Neural cell (in vitro differentiated cells): Measurements from ENCODE around the gene MUC6. TPM values are rescaled to one million over a fixed set of nuclear protein-coding genes. Genes with fewer than 3 reads are reported as not detected.

ENCODE experiments used
- H2AFZ ChIP-seq: fragments of 200-600, 300-800 bp; sonication (generic), shearing (Covaris generic); 2 replicates; pipeline ENCODE4 v1.6.0; 2014; ENCODE audit warnings: low read depth, mild to moderate bottlenecking, antibody characterized with exemption, low read length, moderate library complexity
- H3F3A ChIP-seq: fragments of 200-600 bp; shearing (Covaris generic); 2 replicates; pipeline ENCODE4 v1.6.1; 2016; ENCODE audit warnings: mild to moderate bottlenecking, moderate library complexity, mixed read lengths, antibody characterized with exemption, low read length; ENCODE audit not compliant: insufficient read depth, poor library complexity, severe bottlenecking
- H3K27ac ChIP-seq: fragments of 200-600, 300-800 bp; sonication (generic), shearing (Covaris generic); 2 replicates; pipeline ENCODE4 v1.5.1; 2014; ENCODE audit warnings: mild to moderate bottlenecking, low read length, moderate library complexity
- H3K27me3 ChIP-seq: fragments of 300-800, 200-600 bp; sonication (generic), shearing (Covaris generic); 2 replicates; pipeline ENCODE4 v1.6.0; 2014; ENCODE audit warnings: mild to moderate bottlenecking, low read depth, low read length, moderate library complexity; ENCODE audit not compliant: insufficient read depth
- H3K36me3 ChIP-seq: fragments of 300-800, 200-600 bp; sonication (generic), shearing (Covaris generic); 2 replicates; pipeline ENCODE4 v1.5.1; 2014; ENCODE audit warnings: mild to moderate bottlenecking, antibody characterized with exemption, low read length, moderate library complexity; ENCODE audit not compliant: insufficient read depth
- H3K4me2 ChIP-seq: fragments of 300-800, 200-600 bp; sonication (generic), shearing (Covaris generic); 2 replicates; pipeline ENCODE4 v1.6.0; 2014; ENCODE audit warnings: mild to moderate bottlenecking, low read length
- H3K4me3 ChIP-seq: fragments of 300-800, 200-600 bp; sonication (generic), shearing (Covaris generic); 2 replicates; pipeline ENCODE4 v1.5.1; 2014; ENCODE audit warnings: mild to moderate bottlenecking, low read length, moderate library complexity
- H3K79me2 ChIP-seq: fragments of 200-600 bp; shearing (Covaris generic); replicated peaks from 2 replicates; pipeline ENCODE4 v1.6.0; 2014; ENCODE audit warnings: mild to moderate bottlenecking, low read length, moderate library complexity; ENCODE audit not compliant: insufficient read depth
- H3K9ac ChIP-seq: fragments of 300-800, 200-600 bp; sonication (generic), shearing (Covaris generic); 2 replicates; pipeline ENCODE4 v1.6.1; 2016; ENCODE audit warnings: mild to moderate bottlenecking, low read length, mixed read lengths
- H3K9me2 ChIP-seq: fragments of 200-600 bp; shearing (Covaris generic); 2 replicates; pipeline ENCODE4 v1.6.1; 2016; ENCODE audit warnings: mild to moderate bottlenecking, low read length, mixed read lengths; ENCODE audit not compliant: insufficient read depth
- H3K9me3 ChIP-seq: fragments of 200-600, 300-800 bp; sonication (generic), shearing (Covaris generic); 2 replicates; pipeline ENCODE4 v1.6.1; 2016; ENCODE audit warnings: mild to moderate bottlenecking, mixed run types, low read length, moderate library complexity, mixed read lengths
- H4K20me1 ChIP-seq: fragments of 200-600 bp; shearing (Covaris generic); 2 replicates; pipeline ENCODE4 v1.6.1; 2016; ENCODE audit warnings: mild to moderate bottlenecking, mixed run types; ENCODE audit not compliant: insufficient read depth
- CTCF ChIP-seq: fragments of 450-650 bp; IDR thresholded peaks from 2 replicates; pipeline ENCODE4 v1.5.1; 2014; ENCODE audit warnings: antibody characterized with exemption, mild to moderate bottlenecking, moderate library complexity; ENCODE audit not compliant: poor library complexity, severe bottlenecking
- EP300 ChIP-seq: fragments of 450-650 bp; conservative IDR thresholded peaks from 2 replicates; pipeline ENCODE4 v1.6.1; 2014; ENCODE audit warnings: antibody characterized with exemption, mild to moderate bottlenecking, moderate library complexity; ENCODE audit not compliant: poor library complexity, severe bottlenecking
- EZH2 ChIP-seq: fragments of 200-600, 300-800 bp; shearing (Covaris generic), sonication (generic); IDR thresholded peaks from 2 replicates; pipeline ENCODE4 v1.6.1; 2014; ENCODE audit warnings: antibody characterized with exemption, low read length, borderline replicate concordance, mild to moderate bottlenecking; ENCODE audit not compliant: insufficient read depth, poor library complexity, severe bottlenecking
- MXI1 ChIP-seq: fragments of 450-650 bp; conservative IDR thresholded peaks from 2 replicates; pipeline ENCODE4 v1.6.1; 2014; ENCODE audit warnings: antibody characterized with exemption, mild to moderate bottlenecking; ENCODE audit not compliant: poor library complexity, severe bottlenecking
- POLR2AphosphoS5 ChIP-seq: IDR thresholded peaks from 2 replicates; pipeline ENCODE4 v1.6.1; 2012
- RAD21 ChIP-seq: fragments of 450-650 bp; conservative IDR thresholded peaks from 2 replicates; pipeline ENCODE4 v1.6.1; 2014; ENCODE audit warnings: antibody characterized with exemption, mild to moderate bottlenecking, moderate library complexity
- REST ChIP-seq: IDR thresholded peaks from 2 replicates; pipeline ENCODE4 v1.6.1; 2012; ENCODE audit warnings: borderline replicate concordance
- SMC3 ChIP-seq: fragments of 450-650 bp; conservative IDR thresholded peaks from 2 replicates; pipeline ENCODE4 v1.6.1; 2014; ENCODE audit warnings: antibody characterized with exemption, mild to moderate bottlenecking, moderate library complexity; ENCODE audit not compliant: poor library complexity
- TAF1 ChIP-seq: IDR thresholded peaks from 2 replicates; pipeline ENCODE4 v1.6.1; 2012; ENCODE audit warnings: low read depth
- polyA plus RNA-seq: library from polyadenylated mRNA; depleted of rRNA; stranded (reverse); fragments of >200 nt; gene quantifications from 2 replicates; pipeline ENCODE4 v1.2.3, GENCODE V29; 2014

The MUC6 gene
- polyA plus RNA-seq, 1 donor from 2014 or later, result not detected

GRCh38 chr11:1003159-1003558 is 33.4 kb downstream of the MUC6 start:
- Histone ChIP-seq H4K20me1 (no peaks in the 10 kb centered on the region), H3K79me2 (no peaks in the 10 kb centered on the region), H3K9me2 (no peaks in the 10 kb centered on the region), H3K9me3 (no peaks in the 10 kb centered on the region), H3K4me2 (no peak overlapping the region), H2AFZ (no peak overlapping the region), H3F3A (no peaks in the 10 kb centered on the region), H3K9ac (no peak overlapping the region), H3K4me3 (no peak overlapping the region), H3K27ac (no peak overlapping the region), H3K27me3 (no peaks in the 10 kb centered on the region), H3K36me3 (no peaks in the 10 kb centered on the region)
- no peak for TF ChIP-seq REST
- no peak for TF ChIP-seq SMC3
- no peak for TF ChIP-seq TAF1
- TF ChIP-seq POLR2AphosphoS5, result no peak
- no peak for TF ChIP-seq MXI1
- no peak for TF ChIP-seq CTCF
- no peak for TF ChIP-seq EP300
- TF ChIP-seq RAD21, result no peak
- no peak for TF ChIP-seq EZH2

GRCh38 chr11:1002406-1002984 is 34.0 kb downstream of the MUC6 start:
- H3K36me3 ChIP-seq, result no peaks in the 10 kb centered on the region
- no peak overlapping the region for H2AFZ ChIP-seq
- H3K4me3 ChIP-seq, result no peak overlapping the region
- no peak overlapping the region for H3K27ac ChIP-seq
- no peaks in the 10 kb centered on the region for H3K79me2 ChIP-seq
- H3F3A ChIP-seq, result no peaks in the 10 kb centered on the region
- H4K20me1 ChIP-seq, result no peaks in the 10 kb centered on the region
- no peaks in the 10 kb centered on the region for H3K27me3 ChIP-seq
- H3K9ac ChIP-seq, result no peak overlapping the region
- no peak overlapping the region for H3K4me2 ChIP-seq
- no peaks in the 10 kb centered on the region for H3K9me3 ChIP-seq
- TF ChIP-seq RAD21, result no peak
- no peak for TF ChIP-seq EZH2
- TF ChIP-seq MXI1, result no peak
- no peak for TF ChIP-seq CTCF
- H3K9me2 ChIP-seq, result no peaks in the 10 kb centered on the region
